ENCODE measurements around the gene PLLP. TPM values are rescaled to one million over a fixed set of nuclear protein-coding genes. Genes with fewer than 3 reads are reported as not detected.

The PLLP gene
- total RNA-seq, 1 donor from 2014 or later = 4.9 TPM

- no peak for DNase-seq (ENCODE audit: extremely low spot score, unreplicated experiment)
- Mint-ChIP-seq H3K27ac (no peak overlapping the region), H3K4me1 (ENCODE audit: unreplicated experiment) (no peaks in the 10 kb centered on the region), H3K9me3 (no peaks in the 10 kb centered on the region), H3K27me3 (no peaks in the 10 kb centered on the region), H3K4me3 (no peak overlapping the region), H3K36me3 (peaks cover 30% of the 10 kb centered on the region)
- TF ChIP-seq CTCF (conservative IDR thresholded peaks at IDR 0.05) = no peak
Observed at GRCh38 chr16:57238682-57239081, 45.8 kb downstream of the PLLP start.

- DNase-seq (ENCODE audit: extremely low spot score, unreplicated experiment) = no peak
- TF ChIP-seq CTCF (conservative IDR thresholded peaks at IDR 0.05) = no peak
- no peaks in the 10 kb centered on the region for H3K9me3 Mint-ChIP-seq
- H3K27me3 Mint-ChIP-seq = no peaks in the 10 kb centered on the region
- no peaks in the 10 kb centered on the region for H3K4me1 Mint-ChIP-seq (ENCODE audit: unreplicated experiment)
- no peak overlapping the region for H3K27ac Mint-ChIP-seq
- H3K36me3 Mint-ChIP-seq = peaks cover 39% of the 10 kb centered on the region
- no peak overlapping the region for H3K4me3 Mint-ChIP-seq
Observed at GRCh38 chr16:57236022-57236350, 48.5 kb downstream of the PLLP start.

- Mint-ChIP-seq H3K36me3 (peaks cover 38% of the 10 kb centered on the region), H3K27me3 (no peaks in the 10 kb centered on the region), H3K4me3 (no peak overlapping the region), H3K9me3 (no peaks in the 10 kb centered on the region), H3K4me1 (ENCODE audit: unreplicated experiment) (no peaks in the 10 kb centered on the region), H3K27ac (no peak overlapping the region)
- no peak for DNase-seq (ENCODE audit: extremely low spot score, unreplicated experiment)
- TF ChIP-seq CTCF (conservative IDR thresholded peaks at IDR 0.05) = no peak
Observed at GRCh38 chr16:57235128-57236021, 49.1 kb downstream of the PLLP start.

- Mint-ChIP-seq H3K9me3 (no peaks in the 10 kb centered on the region), H3K4me1 (ENCODE audit: unreplicated experiment) (no peaks in the 10 kb centered on the region), H3K36me3 (peaks cover 39% of the 10 kb centered on the region), H3K27me3 (no peaks in the 10 kb centered on the region), H3K27ac (no peak overlapping the region), H3K4me3 (no peak overlapping the region)
- no peak for DNase-seq (ENCODE audit: extremely low spot score, unreplicated experiment)
- TF ChIP-seq CTCF (conservative IDR thresholded peaks at IDR 0.05) = no peak
Observed at GRCh38 chr16:57234707-57235092, 49.8 kb downstream of the PLLP start.

GRCh38 chr16:57233944-57234706 lies 50.3 kb downstream of the PLLP start:
- H3K4me1 Mint-ChIP-seq (ENCODE audit: unreplicated experiment) = no peaks in the 10 kb centered on the region
- H3K9me3 Mint-ChIP-seq = no peaks in the 10 kb centered on the region
- DNase-seq (ENCODE audit: extremely low spot score, unreplicated experiment) = no peak
- H3K27ac Mint-ChIP-seq = no peak overlapping the region
- no peak overlapping the region for H3K4me3 Mint-ChIP-seq
- no peaks in the 10 kb centered on the region for H3K27me3 Mint-ChIP-seq
- peaks cover 39% of the 10 kb centered on the region for H3K36me3 Mint-ChIP-seq
- no peak for TF ChIP-seq CTCF (conservative IDR thresholded peaks at IDR 0.05)

All from type B pancreatic cell (in vitro differentiated cells).